Dedifferentiated amniotic fluid mesenchymal stem cell (primary cell): ENCODE results near the gene CDH4.

ENCODE experiments used
- DNase-seq: peaks from one replicate; pipeline ENCODE4 v3.0.0-alpha.2; 2016; ENCODE audit errors: extremely low spot score

The CDH4 gene

DNA sequence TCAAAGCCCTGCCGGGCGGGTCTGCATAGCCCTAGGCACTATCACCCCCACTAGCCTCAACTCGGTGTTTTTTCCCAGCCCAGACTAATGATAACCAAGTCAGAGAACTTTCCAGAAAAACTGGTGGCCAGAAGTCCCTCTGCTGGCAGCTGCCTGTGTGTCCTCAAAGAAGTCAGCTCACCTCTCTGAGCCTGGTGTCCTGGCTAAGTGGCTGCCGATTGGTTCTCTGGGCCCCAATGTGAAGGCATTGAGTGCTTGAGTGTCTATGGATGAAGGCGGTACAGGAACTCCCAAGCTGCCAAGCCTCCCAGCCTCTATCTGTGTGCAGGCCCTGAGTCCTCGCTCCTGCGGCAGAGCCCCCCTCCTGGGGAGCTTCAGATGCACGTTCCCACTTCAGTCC, 458.0 kb downstream of the CDH4 start:
- DNase-seq: no peak

DNA sequence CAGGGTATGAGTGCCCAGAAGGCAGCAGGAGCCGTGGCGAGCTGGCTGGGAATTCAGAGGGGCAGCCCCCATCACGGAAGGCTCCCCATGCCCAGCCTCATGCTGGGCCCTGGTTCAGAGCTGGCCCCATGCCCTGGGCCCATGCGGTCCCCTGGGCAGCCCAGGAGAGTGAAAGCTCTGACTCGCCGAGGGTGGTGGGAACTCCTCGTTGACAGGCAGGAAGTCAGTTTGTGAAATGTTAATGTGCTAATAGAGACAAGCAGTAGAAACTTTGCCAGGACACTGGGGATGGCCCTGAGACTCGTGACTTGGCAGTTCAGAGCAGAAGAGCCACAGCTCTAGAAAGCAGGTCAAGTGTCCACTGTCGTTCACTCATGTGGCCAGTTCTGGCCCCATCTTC, 460.6 kb downstream of the CDH4 start:
- no peak for DNase-seq

DNA sequence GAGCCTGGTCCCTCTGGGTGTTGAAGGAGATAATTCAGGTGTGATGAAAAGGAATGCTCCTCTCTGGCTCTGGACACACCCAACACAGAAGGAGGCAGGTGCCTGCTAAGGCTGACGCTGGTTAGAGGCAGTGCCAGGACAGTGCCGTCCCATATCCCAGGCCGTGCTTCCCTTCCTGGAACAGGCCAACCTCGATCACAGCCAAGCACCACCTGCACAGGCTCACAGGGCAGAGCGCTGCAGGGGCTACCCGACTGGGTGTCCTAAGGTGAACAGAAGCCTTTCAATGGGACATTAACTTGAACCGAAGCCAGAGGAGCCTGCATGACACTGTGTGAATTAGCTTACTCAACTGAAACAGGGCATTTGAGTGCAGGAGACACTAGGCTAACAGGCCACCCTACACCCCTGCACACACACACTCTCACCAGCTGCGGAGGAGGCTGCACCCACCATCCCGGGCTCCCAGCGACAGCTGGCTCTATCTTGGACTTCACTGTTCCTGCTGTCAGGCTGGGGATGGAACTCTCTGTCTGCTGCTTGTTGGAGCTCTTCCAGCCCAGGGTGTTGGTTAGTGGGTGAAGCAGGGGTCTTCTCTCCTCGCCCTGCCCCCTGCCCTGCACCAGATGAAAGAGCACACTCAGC, 466.4 kb downstream of the CDH4 start:
- no peak for DNase-seq

DNA sequence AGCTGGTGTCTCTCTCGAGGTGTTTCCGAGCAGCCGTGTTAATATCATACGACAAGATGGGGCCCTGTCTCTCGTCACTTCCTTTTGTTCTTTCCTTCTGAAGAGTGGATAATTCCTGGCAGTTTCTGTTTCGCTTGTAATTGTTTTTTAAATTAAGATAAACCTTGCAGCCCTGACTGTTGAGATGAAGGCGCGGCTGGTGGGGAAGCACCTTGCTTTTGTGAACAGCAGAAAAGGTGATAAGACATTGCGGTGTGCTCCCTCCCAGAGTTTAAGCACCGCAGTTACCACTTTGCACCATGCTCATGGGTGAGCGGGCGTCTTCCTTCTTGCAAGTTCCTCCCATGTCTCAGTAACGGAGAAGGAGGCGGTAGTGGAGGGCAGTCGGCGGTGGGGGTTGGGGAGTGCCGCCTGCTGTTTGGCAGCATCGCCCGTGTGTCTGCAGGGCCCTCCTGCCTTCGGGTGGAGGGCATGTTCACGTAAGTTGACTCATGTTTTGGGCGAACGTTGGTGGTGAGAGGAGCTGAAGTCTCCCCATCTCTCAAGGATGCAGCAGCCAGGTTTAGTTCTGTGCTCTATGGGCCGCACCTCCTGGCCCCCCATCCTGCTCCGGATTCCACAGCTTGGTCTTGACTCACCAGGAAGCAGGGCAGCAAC, 467.8 kb downstream of the CDH4 start:
- no peak for DNase-seq

DNA sequence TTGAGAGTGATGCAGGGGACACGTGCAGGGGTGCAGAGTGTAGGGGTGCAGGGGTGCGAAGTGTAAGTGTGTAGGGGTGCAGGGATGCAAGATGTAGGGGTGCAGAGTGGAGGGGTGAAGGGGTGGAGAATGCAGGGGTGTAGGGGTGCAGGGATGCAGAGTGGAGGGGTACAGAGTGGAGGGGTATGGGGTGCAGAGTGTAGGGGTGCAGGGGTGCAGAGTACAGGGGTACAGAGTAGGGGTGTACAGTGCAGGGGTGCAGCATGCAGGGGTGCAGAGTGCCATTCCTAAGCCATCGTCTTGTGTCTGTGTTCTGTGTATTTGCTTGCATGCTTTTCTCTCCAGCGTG, 468.3 kb downstream of the CDH4 start:
- DNase-seq: no peak

DNA sequence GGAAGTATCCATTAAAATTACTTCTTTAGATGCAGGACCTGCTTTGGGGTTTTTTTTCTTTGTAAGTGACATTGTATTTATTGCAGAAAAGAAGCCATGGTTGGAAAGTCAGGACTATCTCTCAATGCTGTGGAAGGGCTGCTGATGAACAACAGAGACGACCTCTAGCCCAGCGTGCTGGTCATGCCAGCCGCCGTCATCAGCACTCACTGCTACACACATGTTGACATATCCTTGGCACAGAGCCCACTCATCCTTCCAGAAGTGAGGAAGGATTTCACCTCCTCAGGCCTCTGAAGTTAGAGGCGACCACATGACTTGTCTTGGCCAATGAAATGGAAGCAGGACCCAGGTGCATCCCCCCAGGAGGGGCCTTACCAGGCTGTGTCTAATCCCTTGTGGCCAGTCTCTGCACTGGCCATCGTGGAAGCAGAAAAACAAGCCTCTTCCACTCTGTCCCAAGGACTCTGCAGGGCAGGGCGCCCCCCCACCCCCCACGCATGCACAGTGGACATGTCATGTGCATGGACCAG, 470.2 kb downstream of the CDH4 start:
- DNase-seq: no peak

DNA sequence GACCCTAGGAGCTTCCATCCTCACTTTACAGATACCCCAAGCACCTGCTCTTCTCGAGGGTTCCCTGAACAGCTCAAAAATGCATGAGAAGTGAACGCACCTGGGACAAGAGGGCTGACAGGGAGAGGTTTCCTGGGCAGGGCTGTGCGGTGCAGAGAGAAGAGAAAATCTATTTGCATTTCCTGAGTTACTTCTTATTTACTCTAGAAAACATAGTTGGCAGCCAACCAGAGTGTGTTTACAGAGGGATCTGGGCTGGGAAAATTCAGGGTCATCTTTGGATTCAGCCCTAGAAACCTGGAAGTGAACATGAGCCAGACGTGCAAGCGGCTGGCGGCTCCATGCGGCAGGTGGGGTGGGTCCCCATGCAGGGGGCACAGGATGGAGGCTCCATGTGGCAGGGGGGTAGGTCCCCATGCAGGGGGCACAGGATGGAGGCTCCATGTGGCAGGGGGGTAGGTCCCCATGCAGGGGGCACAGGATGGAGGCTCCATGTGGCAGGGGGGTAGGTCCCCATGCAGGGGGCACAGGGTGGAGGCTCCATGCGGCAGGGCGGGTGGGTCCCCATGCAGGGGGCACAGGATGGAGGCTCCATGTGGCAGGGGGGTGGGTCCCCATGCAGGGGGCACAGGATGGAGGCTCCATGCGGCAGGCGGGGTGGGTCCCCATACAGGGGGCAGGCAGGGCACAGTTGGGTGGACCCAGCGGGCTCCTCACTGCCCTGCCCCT, 471.6 kb downstream of the CDH4 start:
- no peak for DNase-seq

DNA sequence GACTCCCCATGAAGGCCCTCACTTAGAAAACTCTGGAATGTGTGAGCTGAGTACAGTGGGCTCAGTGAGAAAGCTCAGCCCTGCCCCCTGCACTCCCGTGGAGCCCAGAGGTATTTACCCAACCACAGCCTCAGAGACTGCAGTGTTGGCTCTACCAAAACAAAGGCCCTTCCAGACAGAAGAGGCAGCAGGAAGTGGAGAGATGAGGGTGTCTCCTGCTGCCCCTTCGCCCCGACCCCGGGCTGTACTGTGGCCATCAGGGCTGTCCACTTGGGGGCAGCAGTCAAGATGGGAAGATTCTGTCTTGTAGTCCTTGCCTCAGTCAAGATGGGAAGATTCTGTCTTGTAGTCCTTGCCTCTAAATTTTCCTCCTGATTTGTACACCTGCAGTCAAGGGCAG, 472.3 kb downstream of the CDH4 start:
- no peak for DNase-seq

DNA sequence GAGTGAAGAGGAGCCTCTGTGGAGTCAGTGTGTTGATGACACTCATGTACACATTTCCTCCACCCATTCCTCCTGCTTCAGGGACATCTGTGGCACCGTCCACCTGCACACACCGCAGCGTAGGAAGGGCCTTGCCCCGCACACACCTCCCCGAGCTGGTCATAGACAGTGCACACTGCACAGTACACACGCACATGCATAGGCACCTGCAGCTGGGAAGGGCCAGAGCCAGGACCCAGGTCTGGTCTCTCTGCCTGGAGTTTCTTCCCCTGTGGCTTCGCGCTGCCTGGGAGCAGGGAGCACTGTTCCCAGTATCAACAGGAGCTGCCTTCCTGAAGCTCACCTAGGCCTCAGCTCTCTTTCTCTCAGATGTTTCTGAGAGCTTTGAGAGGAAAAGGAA, 473.1 kb downstream of the CDH4 start:
- DNase-seq: no peak

DNA sequence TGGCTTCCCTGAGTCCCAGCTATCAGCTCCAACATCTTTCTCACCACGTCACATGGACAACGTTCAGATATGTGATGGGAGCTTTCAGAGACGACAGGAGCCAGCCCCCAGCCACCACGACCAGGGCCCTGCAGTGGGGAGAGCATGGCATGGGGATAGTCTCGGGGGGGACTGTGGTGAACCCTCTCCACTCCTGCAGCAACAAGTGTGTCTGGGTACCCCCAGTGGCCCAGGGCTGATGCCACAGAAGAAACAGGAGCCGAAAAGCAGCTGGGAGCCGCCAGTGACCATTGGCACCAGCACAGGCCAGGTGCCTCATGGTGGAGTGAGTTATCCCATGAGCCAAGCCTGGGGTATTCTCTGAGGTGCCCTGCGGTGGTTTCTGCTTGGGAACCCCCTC, 473.9 kb downstream of the CDH4 start:
- DNase-seq: no peak

DNA sequence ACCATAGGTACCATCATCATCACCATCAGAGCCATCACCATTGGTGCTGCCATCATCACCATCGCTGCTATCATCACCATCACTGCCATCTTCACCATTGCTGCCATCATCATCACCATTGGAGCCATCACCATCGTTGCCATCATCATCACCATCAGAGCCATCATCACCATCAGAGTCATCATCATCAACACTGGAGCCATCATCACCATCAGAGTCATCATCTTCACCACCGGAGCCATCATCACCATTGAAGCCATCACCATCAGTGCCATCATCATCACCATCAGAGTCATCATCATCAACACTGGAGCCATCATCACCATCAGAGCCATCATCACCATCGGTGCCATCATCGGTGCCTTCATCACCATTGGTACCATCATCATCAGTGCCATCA, 474.9 kb downstream of the CDH4 start:
- DNase-seq: no peak

DNA sequence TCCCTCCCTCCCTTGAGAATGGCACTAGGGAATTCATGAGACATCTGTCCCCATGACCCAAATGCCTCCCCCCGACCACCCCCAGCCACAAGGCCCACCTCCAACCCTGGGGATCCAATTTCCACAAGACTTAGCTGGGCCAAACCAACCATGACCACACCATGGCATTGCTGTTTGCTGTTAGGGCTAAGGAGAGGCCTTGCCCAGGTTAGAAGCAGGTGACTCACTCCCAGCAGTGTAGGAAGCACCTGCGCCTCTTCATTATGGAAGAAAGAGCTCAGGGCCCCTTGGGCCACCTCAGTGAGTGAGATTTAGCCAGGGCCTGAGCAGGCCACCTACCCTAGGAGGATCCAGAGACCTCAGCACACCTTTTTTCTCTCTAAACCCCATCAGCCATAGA, 475.7 kb downstream of the CDH4 start:
- DNase-seq: no peak

DNA sequence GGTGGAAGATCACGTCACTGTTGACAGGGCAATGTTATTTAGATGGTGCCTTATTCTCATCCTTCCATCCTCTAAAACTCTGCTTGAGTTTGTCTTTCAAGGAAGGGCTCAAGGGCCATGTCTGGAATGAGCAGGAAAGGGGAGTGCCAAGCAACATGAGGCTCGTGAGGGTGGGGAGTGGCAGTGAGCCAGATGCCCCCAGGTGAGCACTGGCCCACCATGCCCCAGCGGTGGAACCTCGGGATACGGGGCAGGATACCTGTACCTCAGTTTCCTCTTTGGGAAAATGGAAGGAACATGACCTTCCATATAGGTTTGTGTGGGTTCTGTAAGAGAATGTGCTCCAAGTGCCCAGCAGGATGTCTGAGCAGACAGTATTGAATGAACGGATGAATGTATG, 476.3 kb downstream of the CDH4 start:
- no peak for DNase-seq

DNA sequence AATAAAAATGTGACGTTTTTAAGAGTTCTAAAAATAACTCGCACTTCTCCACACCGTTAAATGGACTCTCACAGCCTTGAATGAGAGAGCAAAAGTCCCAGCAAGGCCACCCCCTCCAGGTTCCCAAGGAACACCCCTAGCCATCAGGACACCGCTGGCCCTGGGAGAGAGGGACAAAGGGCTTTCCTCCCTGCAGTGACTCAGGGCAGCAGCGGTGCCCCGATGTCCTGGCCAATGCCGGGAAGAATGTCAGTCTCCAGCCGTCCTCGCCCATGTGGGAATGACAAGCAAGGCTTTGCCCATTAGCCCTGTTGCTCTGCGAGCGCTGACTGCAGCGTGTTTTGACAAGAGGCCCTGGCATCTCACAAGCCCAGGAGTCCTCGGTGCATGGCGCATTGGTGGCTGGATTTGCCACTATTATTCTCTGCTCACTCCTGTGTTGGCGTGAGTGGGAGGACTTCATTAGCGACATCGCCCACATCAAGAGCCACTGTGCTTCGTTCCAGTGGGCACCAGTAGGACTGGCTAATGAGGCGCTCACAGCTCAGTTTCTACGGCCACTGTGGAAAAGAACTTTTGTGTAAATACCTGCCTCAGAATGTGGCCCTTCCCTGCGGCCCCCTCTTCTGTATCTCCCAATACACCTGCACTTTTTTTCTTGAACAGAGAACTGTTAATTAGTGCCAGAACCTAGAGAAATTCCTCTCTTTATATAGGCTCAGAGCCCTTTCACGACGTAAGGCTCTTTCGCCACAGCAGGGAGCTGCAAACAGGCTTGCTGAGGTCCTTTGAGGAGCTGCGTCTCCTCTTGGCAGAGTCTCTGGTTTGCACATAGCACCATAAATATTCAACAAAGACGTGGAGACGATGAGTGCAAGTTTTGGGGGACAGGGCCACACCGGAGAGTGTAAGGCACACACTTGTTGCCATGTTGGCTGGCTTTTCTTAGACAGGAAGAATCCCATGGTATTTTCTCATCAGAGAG, 477.0 kb downstream of the CDH4 start:
- no peak for DNase-seq

DNA sequence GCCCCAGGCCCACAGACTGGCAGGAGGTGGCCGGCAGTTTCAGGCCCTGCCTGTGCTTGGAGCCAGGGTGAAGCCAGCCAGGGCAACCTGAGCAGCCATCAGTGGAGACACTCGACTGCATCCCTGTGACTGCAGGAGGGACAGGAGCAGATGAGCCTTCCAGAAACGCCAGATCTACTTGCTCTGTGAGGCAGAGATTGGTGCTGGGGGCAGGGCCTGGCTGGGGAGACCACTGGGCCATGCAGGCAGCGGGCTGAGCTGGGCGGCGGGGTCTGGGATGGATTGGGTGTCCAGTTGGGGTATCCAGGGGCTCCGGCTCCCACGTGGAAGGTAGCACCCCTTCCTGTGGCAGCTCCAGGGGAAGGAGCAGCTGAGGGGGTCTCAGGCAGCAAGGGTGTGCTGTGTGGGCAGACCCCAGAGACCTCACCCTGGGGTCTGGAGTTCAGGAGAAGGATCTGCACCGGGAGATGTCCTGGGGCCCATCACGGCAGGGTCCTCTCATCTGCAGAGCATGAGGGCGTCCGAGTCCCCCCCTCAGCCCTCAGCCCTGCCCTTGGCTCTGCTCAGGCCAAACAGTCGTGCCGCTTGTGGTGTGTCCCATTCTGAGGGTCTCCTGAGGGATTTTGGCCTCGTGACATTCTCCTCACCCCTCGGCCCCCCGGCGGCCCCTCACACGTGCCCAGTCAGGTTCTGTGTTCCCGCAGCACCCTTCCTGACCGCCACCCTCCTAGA, 478.7 kb downstream of the CDH4 start:
- no peak for DNase-seq

DNA sequence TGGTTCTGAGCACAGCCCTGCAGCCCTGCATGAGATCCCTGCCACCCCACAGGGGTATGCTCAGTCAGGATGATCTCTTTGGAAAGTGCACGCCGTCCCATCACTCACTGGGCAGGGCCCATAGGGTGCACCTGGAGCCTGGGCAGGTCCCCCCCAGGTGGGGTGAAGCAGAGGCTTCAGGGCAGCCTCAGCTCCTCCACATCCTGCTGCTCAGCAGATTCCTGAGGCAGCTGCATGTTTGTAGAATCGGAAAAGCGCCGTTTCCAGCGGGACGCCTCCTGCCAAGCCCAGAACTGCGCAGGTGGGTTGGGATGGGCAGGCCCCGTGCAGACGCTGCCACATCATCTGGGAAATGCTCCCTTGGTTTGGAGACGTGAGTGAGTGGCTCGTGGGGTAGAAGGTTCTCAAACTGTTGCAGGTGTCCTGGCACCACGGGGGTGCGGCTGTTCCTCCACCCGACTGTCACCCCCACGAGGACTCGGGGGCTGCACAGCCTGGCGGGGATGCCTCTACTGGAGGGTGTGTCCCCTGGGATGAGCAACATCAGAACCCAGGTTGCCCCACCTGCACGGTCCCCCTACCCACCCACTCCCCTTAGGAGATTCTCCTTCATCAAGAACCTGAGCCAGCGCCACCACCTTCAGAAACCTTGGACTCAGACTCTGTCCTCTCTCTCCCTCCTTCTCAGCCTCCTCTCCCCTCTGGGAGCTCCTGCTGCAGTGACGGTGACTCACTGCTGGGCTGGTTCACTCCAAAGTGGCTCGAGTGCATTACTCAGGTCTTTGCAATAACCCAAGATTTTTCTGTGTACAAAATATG, 479.5 kb downstream of the CDH4 start:
- DNase-seq: no peak

DNA sequence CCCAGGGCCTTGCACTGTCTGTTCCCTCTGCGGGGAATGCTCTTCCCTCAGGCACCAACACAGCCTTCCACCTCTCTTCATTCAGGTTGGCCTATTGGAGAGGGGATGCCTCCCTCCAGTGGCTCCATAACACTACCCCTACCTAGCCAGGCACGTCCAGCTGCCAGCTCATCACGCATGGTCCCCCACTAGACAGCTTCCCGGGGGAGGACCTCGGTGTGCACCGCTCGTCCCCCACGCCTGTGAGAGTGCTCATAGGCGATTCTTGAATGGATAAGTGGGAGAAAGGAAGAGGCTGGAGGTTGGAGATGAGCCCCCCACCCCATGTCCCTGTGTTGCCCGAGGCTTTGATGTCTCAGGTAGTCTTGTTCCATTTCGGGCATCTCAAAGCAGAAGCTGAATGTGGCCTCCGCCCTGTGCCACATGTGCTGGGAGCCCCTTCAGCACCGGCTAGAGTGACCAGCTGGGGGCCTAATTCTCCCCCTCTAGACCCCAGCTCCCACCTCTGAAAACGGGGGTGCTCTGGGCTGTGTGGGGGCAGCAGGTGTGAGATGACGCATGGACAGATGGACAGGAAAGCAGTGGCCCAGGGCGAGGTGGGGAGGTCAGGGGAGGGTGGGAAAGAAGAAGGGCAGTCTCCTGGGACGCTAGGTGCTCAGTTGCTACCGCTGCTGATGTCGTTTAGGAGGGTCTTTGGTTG, 480.6 kb downstream of the CDH4 start:
- no peak for DNase-seq

DNA sequence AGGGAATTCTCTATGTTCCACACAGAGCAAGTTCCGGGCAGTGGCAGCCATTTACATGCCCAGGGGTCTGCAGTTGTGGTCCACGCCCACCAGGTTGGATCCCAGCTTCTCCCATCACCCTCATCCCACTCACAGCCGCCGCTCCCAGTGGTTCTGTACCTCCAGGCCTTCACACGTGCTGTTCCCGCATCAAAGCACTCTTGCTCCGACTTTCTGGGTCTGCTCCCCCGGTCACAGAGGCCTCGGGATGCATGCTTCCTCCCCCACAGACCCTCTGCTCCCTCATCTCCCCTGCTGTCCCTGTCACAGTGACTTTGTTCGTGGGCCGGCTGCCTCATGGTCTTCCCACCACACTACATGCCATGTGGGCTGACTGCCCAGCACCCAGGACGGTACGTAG, 481.2 kb downstream of the CDH4 start:
- DNase-seq: no peak

DNA sequence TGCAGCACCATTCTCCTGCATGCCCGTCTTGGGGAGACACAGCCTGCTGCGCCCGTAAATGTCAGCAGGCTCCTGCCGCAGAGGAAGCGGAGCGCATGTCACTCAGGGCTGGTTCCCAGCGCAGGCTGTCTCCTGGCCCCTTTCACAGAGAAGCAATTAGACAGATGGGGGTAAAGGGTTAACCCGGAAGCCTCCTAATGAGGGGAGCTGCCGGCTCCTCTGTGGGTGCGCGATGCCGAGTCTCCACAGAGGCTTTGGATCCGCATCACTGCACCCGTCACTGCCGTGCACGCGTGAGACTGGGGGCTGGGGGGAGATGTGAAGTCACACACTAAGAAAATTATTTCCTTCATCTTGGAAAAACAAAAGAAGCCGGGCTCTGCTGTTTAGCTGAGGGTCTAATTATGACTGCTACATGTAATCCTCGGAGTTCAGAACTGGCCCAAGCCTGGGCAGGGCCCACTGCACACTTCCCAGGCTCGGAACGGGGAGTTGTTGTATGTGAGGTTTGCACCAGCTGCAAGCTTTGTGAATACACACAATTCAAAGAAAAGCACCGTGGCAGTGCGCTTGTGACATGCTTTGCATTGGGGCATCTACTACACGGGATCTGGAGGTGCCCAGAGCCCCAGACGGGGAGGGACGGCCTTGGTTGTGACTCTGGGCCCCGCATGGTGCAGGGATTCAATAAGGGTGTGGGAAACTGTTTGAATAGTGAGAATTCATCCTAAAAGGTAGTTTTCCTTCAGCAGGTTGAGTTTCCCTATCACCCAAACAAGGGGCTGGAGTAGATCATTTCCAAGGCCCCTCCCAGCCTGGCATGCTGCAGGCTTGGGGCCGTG, 482.1 kb downstream of the CDH4 start:
- no peak for DNase-seq
